ENCODE measurements around the gene MED12L.

- TF ChIP-seq CTCF (IDR thresholded peaks at IDR 0.05; ENCODE audit: low read length) (no peak), EZH2 (optimal IDR thresholded peaks at IDR 0.05; ENCODE audit: low read depth, low read length) (no peak), EZH2phosphoT487 (IDR thresholded peaks at IDR 0.05; ENCODE audit: low read length) (no peak)
These were observed 127.7 kb downstream of the MED12L start for GRCh38 chr3:151213151-151213550.
